ENCODE data around the gene NT5M.

GRCh38 chr17:17258011-17258410 lies 45.2 kb upstream of the NT5M start:
- TF ChIP-seq POLR2A (IDR thresholded peaks at IDR 0.05; ENCODE audit: low read depth, low read length), result no peak
- TF ChIP-seq POLR2AphosphoS5 (IDR thresholded peaks at IDR 0.05; ENCODE audit: low read depth, low read length), result no peak
- TF ChIP-seq TAF1 (IDR thresholded peaks at IDR 0.05; ENCODE audit: borderline replicate concordance, low read depth, low read length), result no peak
